SK-N-SH (cell line): ENCODE measurements around the gene SUMF2. TPM values are rescaled to one million over a fixed set of nuclear protein-coding genes. Genes with fewer than 3 reads are reported as not detected.

Source experiments
- CTCF ChIA-PET: fragments of 300-600, 350-600 bp; formaldehyde crosslinking; extraction: SDS; loops from one replicate; lab custom pipeline; 2021; lab: Yijun Ruan, JAX
- POLR2A ChIA-PET: fragments of 350-600 bp; sonication (Branson Sonifier 250); formaldehyde crosslinking; extraction: SDS; loops from one replicate; lab custom pipeline; 2020; ENCODE audit warnings: antibody characterized with exemption, inconsistent platforms; lab: Yijun Ruan, JAX
- DNase-seq: peaks from one replicate; pipeline ENCODE4 v3.0.0; 2012
- H2AFZ ChIP-seq: fragments of 200-600 bp; sonication (generic); 2 replicates; pipeline ENCODE4 v1.8.1; 2016; ENCODE audit warnings: antibody characterized with exemption, mild to moderate bottlenecking, low read depth
- H3F3A ChIP-seq: fragments of 200-600 bp; sonication (generic); replicated peaks from 2 replicates; pipeline ENCODE3; 2016; ENCODE audit warnings: antibody characterized with exemption, mild to moderate bottlenecking; ENCODE audit not compliant: insufficient read depth
- H3K27ac ChIP-seq, 2 experiments: fragments of 200-500 bp in 1 of 2; fragments of 200-600 bp in 1 of 2; sonication (Bioruptor generic) in 1 of 2; sonication (generic), shearing (Covaris generic) in 1 of 2; 2 replicates each; pipeline versions ENCODE4 v1.5.1 to v1.6.1; 2014 to 2016; ENCODE audit warnings: low read depth in 2 of 2, inconsistent platforms in 1 of 2, low read length in 1 of 2, mild to moderate bottlenecking in 1 of 2, mixed read lengths in 1 of 2
- H3K27me3 ChIP-seq: fragments of 200-600 bp; sonication (generic), shearing (Covaris generic); 2 replicates; pipeline ENCODE4 v1.6.1; 2016; ENCODE audit warnings: mixed run types; ENCODE audit not compliant: insufficient read depth
- H3K36me3 ChIP-seq, 2 experiments: fragments of 200-500 bp in 1 of 2; fragments of 200-600 bp in 1 of 2; sonication (Bioruptor generic) in 1 of 2; sonication (generic) in 1 of 2; replicated peaks in 1 of 2; 2 replicates each; pipeline versions ENCODE3 to v1.5.1; 2014 to 2016; ENCODE audit warnings: low read length in 1 of 2, mild to moderate bottlenecking in 1 of 2; ENCODE audit not compliant: insufficient read depth in 2 of 2, control insufficient read depth in 1 of 2
- H3K4me1 ChIP-seq, 2 experiments: fragments of 200-500 bp in 1 of 2; fragments of 200-600 bp in 1 of 2; sonication (Bioruptor generic) in 1 of 2; sonication (generic), shearing (Covaris generic) in 1 of 2; 2 replicates each; pipeline versions ENCODE4 v1.5.1 to v1.6.1; 2014 to 2016; ENCODE audit warnings: low read depth in 1 of 2, low read length in 1 of 2, mixed run types in 1 of 2; ENCODE audit not compliant: insufficient read depth in 2 of 2, control insufficient read depth in 1 of 2
- H3K4me2 ChIP-seq: fragments of 200-600 bp; sonication (generic), shearing (Covaris generic); 2 replicates; pipeline ENCODE4 v1.6.1; 2017; ENCODE audit warnings: mixed run types
- H3K4me3 ChIP-seq, 2 experiments: fragments of 200-500 bp in 1 of 2; fragments of 200-600 bp in 1 of 2; sonication (Bioruptor generic) in 1 of 2; sonication (generic), shearing (Covaris generic) in 1 of 2; 2 replicates each; pipeline versions ENCODE4 v1.5.1 to v1.8.1; 2014 to 2016; ENCODE audit warnings: low read depth in 2 of 2, inconsistent platforms in 1 of 2, low read length in 1 of 2, mild to moderate bottlenecking in 1 of 2, mixed read lengths in 1 of 2, moderate library complexity in 1 of 2
- H3K79me2 ChIP-seq: fragments of 200-600 bp; sonication (generic); 2 replicates; pipeline ENCODE4 v1.8.1; 2017; ENCODE audit warnings: mild to moderate bottlenecking; ENCODE audit not compliant: insufficient read depth
- H3K9ac ChIP-seq: fragments of 200-600 bp; sonication (generic); 2 replicates; pipeline ENCODE4 v1.6.1; 2017; ENCODE audit warnings: mixed run types
- H3K9me2 ChIP-seq: fragments of 200-600 bp; sonication (generic); 2 replicates; pipeline ENCODE4 v1.6.1; 2017; ENCODE audit warnings: mixed run types
- H3K9me3 ChIP-seq: fragments of 200-600 bp; sonication (generic); 2 replicates; pipeline ENCODE4 v1.6.1; 2017; ENCODE audit warnings: mixed run types, mild to moderate bottlenecking, moderate library complexity
- H4K20me1 ChIP-seq: fragments of 200-600 bp; sonication (generic); 2 replicates; pipeline ENCODE4 v1.6.1; 2017; ENCODE audit warnings: mild to moderate bottlenecking, mixed run types; ENCODE audit not compliant: insufficient read depth
- CHD2 ChIP-seq: fragments of 150-350 bp; IDR thresholded peaks from 2 replicates; pipeline ENCODE4 v1.6.1; 2018; ENCODE audit warnings: low read length; ENCODE audit not compliant: partially characterized antibody
- CTCF ChIP-seq: fragments of 200-600 bp; sonication (generic); IDR thresholded peaks from 2 replicates; pipeline ENCODE4 v1.6.1; 2017; ENCODE audit warnings: antibody characterized with exemption, mild to moderate bottlenecking, moderate library complexity
- FOXJ3 ChIP-seq: sonication (generic); formaldehyde crosslinking; IDR thresholded peaks from 2 replicates; pipeline ENCODE4 v1.5.1; 2020; ENCODE audit warnings: mild to moderate bottlenecking, missing genetic modification reagents
- GABPA ChIP-seq: IDR thresholded peaks from 2 replicates; pipeline ENCODE4 v1.4.0; 2012; ENCODE audit warnings: low read depth, mild to moderate bottlenecking
- IRF3 ChIP-seq: fragments of 150-350 bp; IDR thresholded peaks from 2 replicates; pipeline ENCODE4 v1.6.1; 2016; ENCODE audit warnings: mild to moderate bottlenecking, low read depth, low read length
- MEF2A ChIP-seq: IDR thresholded peaks from 2 replicates; pipeline ENCODE4 v1.4.0; 2012; ENCODE audit warnings: low read depth, borderline replicate concordance
- MXI1 ChIP-seq: IDR thresholded peaks from 2 replicates; pipeline ENCODE4 v1.6.1; 2012; ENCODE audit warnings: mild to moderate bottlenecking, low read depth, low read length, improper control_type of control experiment
- NFIC ChIP-seq: IDR thresholded peaks from 2 replicates; pipeline ENCODE4 v1.4.0; 2012; ENCODE audit warnings: borderline replicate concordance
- RXRA ChIP-seq: IDR thresholded peaks from 2 replicates; pipeline ENCODE4 v1.4.0; 2012; ENCODE audit warnings: low read depth, mild to moderate bottlenecking, borderline replicate concordance
- SIN3A ChIP-seq: IDR thresholded peaks from 2 replicates; pipeline ENCODE4 v1.6.1; 2012; ENCODE audit warnings: low read depth, mild to moderate bottlenecking, low read length, moderate library complexity, borderline replicate concordance
- TAF1 ChIP-seq: IDR thresholded peaks from 2 replicates; pipeline ENCODE4 v1.6.1; 2012; ENCODE audit warnings: low read depth, mild to moderate bottlenecking, low read length, moderate library complexity, borderline replicate concordance
- TCF12 ChIP-seq: IDR thresholded peaks from 2 replicates; pipeline ENCODE4 v1.4.0; 2012
- YY1 ChIP-seq: IDR thresholded peaks from 2 replicates; pipeline ENCODE4 v1.4.0; 2012; ENCODE audit warnings: low read depth, mild to moderate bottlenecking
- WGBS: methylation state at CpG from one replicate; pipeline ENCODE4 v1.1.6; 2017; ENCODE audit warnings: low lambda C conversion rate; 5-methylcytosine and 5-hydroxymethylcytosine counted together
- polyA plus RNA-seq, 3 experiments: library from polyadenylated mRNA; depleted of rRNA; stranded (reverse); fragments of >200 nt; gene quantifications; 2 replicates each; pipeline ENCODE4 v1.2.3, GENCODE V29; 2012
- TF ChIP-seq, protein P1 (sequence below): IDR thresholded peaks from 2 replicates; pipeline ENCODE4 v1.4.0; 2012; ENCODE audit warnings: low read depth
- TF ChIP-seq, protein P2 (sequence below): IDR thresholded peaks from 2 replicates; pipeline ENCODE4 v1.4.0; 2012; ENCODE audit warnings: low read depth, borderline replicate concordance
- TF ChIP-seq, protein P3 (sequence below): IDR thresholded peaks from 2 replicates; pipeline ENCODE4 v1.6.1; 2012; ENCODE audit warnings: mild to moderate bottlenecking, low read depth, low read length, moderate library complexity

Gene SUMF2
- polyA plus RNA-seq, 1 of the 3 experiments (the other 2 are of a cell fraction) = 162 TPM

GRCh38 chr7:56081626-56082340 lies 17.7 kb downstream of the SUMF2 start:
- TF ChIP-seq CHD2 = no peak
- no peak for TF ChIP-seq MXI1
- no peak for TF ChIP-seq TCF12
- no peak for TF ChIP-seq FOXJ3
- no peak for TF ChIP-seq IRF3
- TF ChIP-seq, protein P1, sequence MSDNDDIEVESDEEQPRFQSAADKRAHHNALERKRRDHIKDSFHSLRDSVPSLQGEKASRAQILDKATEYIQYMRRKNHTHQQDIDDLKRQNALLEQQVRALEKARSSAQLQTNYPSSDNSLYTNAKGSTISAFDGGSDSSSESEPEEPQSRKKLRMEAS = no peak
- no peak for TF ChIP-seq NFIC
- TF ChIP-seq YY1 = no peak
- TF ChIP-seq TAF1 = no peak
- TF ChIP-seq, all 33 proteins: peak for 0
- Histone ChIP-seq H3K9ac (no peak overlapping the region), H4K20me1 (no peaks in the 10 kb centered on the region), H3K79me2 (no peaks in the 10 kb centered on the region), H3K9me3 (no peaks in the 10 kb centered on the region), H3F3A (peaks cover 8% of the 10 kb centered on the region), H3K4me2 (no peak overlapping the region), H2AFZ (no peak overlapping the region), H3K36me3 (peaks cover 10 to 22% of the 10 kb centered on the region in 2 experiments), H3K9me2 (no peaks in the 10 kb centered on the region), H3K27ac (no peak overlapping the region), H3K4me3 (no peak overlapping the region), H3K27me3 (no peaks in the 10 kb centered on the region), H3K4me1 (peaks cover 5 to 30% of the 10 kb centered on the region in 2 experiments; a peak in 3 of 4 replicates)
- ChIA-PET POLR2A (no interaction called here), CTCF (interaction anchor here (2.0 kb wide), 1 partner anchor 11 kb away, joined by 13 read pairs; the partner anchor contains the start of gene PHKG1)
- WGBS = 95% methylated on average over 19 of the region's 29 CpGs
- DNase-seq = no peak

- Histone ChIP-seq H3K27ac (peak overlapping the region in 1 of 2 experiments; percentile 50; a peak in 2 of 4 replicates), H2AFZ (no peak overlapping the region), H3K36me3 (peaks cover 8 to 23% of the 10 kb centered on the region in 2 experiments), H3K4me2 (no peak overlapping the region), H3K4me1 (peaks cover 5 to 29% of the 10 kb centered on the region in 2 experiments; a peak in 3 of 4 replicates), H3K79me2 (no peaks in the 10 kb centered on the region), H4K20me1 (no peaks in the 10 kb centered on the region), H3F3A (peaks cover 8% of the 10 kb centered on the region), H3K9me3 (no peaks in the 10 kb centered on the region), H3K27me3 (no peaks in the 10 kb centered on the region), H3K4me3 (no peak overlapping the region), H3K9ac (no peak overlapping the region), H3K9me2 (no peaks in the 10 kb centered on the region)
- CTCF ChIA-PET = interaction anchor here (0.8 to 2.0 kb wide), 6 partner anchors 9 to 120 kb away, joined by 3 to 13 read pairs (median 4); partner anchors contain the start of gene PHKG1
- DNase-seq = peak; percentile 92
- POLR2A ChIA-PET = interaction anchor here (0.6 to 1.7 kb wide), 9 partner anchors 10 to 79 kb away, joined by 3 to 8 read pairs (median 3); partner anchors contain the start of genes CCT6A, PHKG1 and PSPH
- 61% methylated on average over 9 of the region's 13 CpGs for WGBS
- no peak for TF ChIP-seq CTCF
- TF ChIP-seq SIN3A = no peak
- no peak for TF ChIP-seq MEF2A
- no peak for TF ChIP-seq GABPA
- TF ChIP-seq, protein P1 = no peak
- TF ChIP-seq, protein P2, sequence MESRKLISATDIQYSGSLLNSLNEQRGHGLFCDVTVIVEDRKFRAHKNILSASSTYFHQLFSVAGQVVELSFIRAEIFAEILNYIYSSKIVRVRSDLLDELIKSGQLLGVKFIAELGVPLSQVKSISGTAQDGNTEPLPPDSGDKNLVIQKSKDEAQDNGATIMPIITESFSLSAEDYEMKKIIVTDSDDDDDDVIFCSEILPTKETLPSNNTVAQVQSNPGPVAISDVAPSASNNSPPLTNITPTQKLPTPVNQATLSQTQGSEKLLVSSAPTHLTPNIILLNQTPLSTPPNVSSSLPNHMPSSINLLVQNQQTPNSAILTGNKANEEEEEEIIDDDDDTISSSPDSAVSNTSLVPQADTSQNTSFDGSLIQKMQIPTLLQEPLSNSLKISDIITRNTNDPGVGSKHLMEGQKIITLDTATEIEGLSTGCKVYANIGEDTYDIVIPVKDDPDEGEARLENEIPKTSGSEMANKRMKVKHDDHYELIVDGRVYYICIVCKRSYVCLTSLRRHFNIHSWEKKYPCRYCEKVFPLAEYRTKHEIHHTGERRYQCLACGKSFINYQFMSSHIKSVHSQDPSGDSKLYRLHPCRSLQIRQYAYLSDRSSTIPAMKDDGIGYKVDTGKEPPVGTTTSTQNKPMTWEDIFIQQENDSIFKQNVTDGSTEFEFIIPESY = no peak
- TF ChIP-seq, protein P3, sequence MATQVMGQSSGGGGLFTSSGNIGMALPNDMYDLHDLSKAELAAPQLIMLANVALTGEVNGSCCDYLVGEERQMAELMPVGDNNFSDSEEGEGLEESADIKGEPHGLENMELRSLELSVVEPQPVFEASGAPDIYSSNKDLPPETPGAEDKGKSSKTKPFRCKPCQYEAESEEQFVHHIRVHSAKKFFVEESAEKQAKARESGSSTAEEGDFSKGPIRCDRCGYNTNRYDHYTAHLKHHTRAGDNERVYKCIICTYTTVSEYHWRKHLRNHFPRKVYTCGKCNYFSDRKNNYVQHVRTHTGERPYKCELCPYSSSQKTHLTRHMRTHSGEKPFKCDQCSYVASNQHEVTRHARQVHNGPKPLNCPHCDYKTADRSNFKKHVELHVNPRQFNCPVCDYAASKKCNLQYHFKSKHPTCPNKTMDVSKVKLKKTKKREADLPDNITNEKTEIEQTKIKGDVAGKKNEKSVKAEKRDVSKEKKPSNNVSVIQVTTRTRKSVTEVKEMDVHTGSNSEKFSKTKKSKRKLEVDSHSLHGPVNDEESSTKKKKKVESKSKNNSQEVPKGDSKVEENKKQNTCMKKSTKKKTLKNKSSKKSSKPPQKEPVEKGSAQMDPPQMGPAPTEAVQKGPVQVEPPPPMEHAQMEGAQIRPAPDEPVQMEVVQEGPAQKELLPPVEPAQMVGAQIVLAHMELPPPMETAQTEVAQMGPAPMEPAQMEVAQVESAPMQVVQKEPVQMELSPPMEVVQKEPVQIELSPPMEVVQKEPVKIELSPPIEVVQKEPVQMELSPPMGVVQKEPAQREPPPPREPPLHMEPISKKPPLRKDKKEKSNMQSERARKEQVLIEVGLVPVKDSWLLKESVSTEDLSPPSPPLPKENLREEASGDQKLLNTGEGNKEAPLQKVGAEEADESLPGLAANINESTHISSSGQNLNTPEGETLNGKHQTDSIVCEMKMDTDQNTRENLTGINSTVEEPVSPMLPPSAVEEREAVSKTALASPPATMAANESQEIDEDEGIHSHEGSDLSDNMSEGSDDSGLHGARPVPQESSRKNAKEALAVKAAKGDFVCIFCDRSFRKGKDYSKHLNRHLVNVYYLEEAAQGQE = no peak
- no peak for TF ChIP-seq RXRA
Measured at GRCh38 chr7:56083150-56083785, 19.2 kb downstream of the SUMF2 start.
